Left lung (tissue), 10 donors: ENCODE data around the gene UNKL. TPM values are rescaled to one million over a fixed set of nuclear protein-coding genes. Genes with fewer than 3 reads are reported as not detected.

Source experiments
- ATAC-seq: fragments of 200-7000 bp; cut with Tn5 transposase; one replicate; pipeline ENCODE4 v1.9.1; 2020; ENCODE audit warnings: moderate library complexity
- DNase-seq, 4 donors: peaks; one replicate each; pipeline ENCODE4 v3.0.0-alpha.2; 2013 to 2020
- H3K27ac ChIP-seq, 2 donors: fragments of 200-600 bp; sonication (generic) in 1 of 2; one replicate each; pipeline versions ENCODE4 v1.5.0 to v1.8.0; 2020 to 2021
- H3K27me3 ChIP-seq, 2 donors: fragments of 200-600 bp; sonication (generic) in 1 of 2; one replicate each; pipeline versions ENCODE4 v1.5.0 to v1.8.0; 2020 to 2021
- H3K36me3 ChIP-seq, 2 donors: fragments of 200-600 bp; sonication (generic) in 1 of 2; one replicate each; pipeline versions ENCODE4 v1.5.0 to v1.8.0; 2020 to 2021
- H3K4me1 ChIP-seq, 2 donors: fragments of 200-600 bp; one replicate each; pipeline ENCODE4 v1.8.0; 2021
- H3K4me3 ChIP-seq, 2 donors: fragments of 200-600 bp; sonication (generic) in 1 of 2; one replicate each; pipeline versions ENCODE4 v1.5.0 to v1.8.0; 2020 to 2021; ENCODE audit warnings: mild to moderate bottlenecking in 1 of 2
- H3K9me3 ChIP-seq, 2 donors: fragments of 200-600 bp; sonication (generic) in 1 of 2; one replicate each; pipeline versions ENCODE4 v1.5.0 to v1.8.0; 2020 to 2021
- intact Hi-C, 2 donors: fragments of 100-400 bp; cut with DNase I; formaldehyde crosslinking; loops; one replicate each; pipeline versions ENCODE4 v1.11.2 to v1.14.2; 2022
- polyA plus RNA-seq, 6 donors: library from polyadenylated mRNA; unstranded; fragments of 120-200 nt; gene quantifications; one replicate each; pipeline ENCODE4 v1.2.1, GENCODE V29; 2013; ENCODE audit not compliant: insufficient read length in 6 of 6
- total RNA-seq, 2 donors: library from RNA; stranded (reverse); fragmentation: NEBNext Ultra II Directional; extraction: Animal tissue kit (Norgen Biotek cat#: 25700); gene quantifications; one replicate each; pipeline ENCODE4 v1.2.1, GENCODE V29; 2021
- TF ChIP-seq, protein P1 (sequence below), 2 donors: fragments of 200-600 bp; sonication (generic) in 1 of 2; IDR thresholded peaks; one replicate each; pipeline versions ENCODE4 v1.5.0 to v1.8.0; 2021; ENCODE audit warnings: antibody characterized with exemption in 2 of 2
- donor health status: DM: no; HTN: yes; CAD: no.
- donor health status: DM: no; HTN: no; CAD: no.

Gene UNKL
- total and polyA plus RNA-seq, 8 donors: 18.9 to 27.3 (median 20.8) TPM

GRCh38 chr16:1455190-1456171 is 41.0 kb upstream of the UNKL start:
- H3K27ac ChIP-seq: no peak overlapping the region
- no peaks in the 10 kb centered on the region for H3K27me3 ChIP-seq
- no peaks in the 10 kb centered on the region for H3K4me1 ChIP-seq
- H3K4me3 ChIP-seq: no peak overlapping the region
- no peaks in the 10 kb centered on the region for H3K9me3 ChIP-seq
- intact Hi-C loops: no loop called here
- H3K36me3 ChIP-seq: peaks cover 0 to 94% of the 10 kb centered on the region in 2 donors
- TF ChIP-seq, protein P1, sequence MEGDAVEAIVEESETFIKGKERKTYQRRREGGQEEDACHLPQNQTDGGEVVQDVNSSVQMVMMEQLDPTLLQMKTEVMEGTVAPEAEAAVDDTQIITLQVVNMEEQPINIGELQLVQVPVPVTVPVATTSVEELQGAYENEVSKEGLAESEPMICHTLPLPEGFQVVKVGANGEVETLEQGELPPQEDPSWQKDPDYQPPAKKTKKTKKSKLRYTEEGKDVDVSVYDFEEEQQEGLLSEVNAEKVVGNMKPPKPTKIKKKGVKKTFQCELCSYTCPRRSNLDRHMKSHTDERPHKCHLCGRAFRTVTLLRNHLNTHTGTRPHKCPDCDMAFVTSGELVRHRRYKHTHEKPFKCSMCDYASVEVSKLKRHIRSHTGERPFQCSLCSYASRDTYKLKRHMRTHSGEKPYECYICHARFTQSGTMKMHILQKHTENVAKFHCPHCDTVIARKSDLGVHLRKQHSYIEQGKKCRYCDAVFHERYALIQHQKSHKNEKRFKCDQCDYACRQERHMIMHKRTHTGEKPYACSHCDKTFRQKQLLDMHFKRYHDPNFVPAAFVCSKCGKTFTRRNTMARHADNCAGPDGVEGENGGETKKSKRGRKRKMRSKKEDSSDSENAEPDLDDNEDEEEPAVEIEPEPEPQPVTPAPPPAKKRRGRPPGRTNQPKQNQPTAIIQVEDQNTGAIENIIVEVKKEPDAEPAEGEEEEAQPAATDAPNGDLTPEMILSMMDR (IDR thresholded peaks at IDR 0.05): no peak
- ATAC-seq (no peak), DNase-seq (no peak)

GRCh38 chr16:1454561-1454960 is 40.1 kb upstream of the UNKL start:
- TF ChIP-seq, protein P1 (IDR thresholded peaks at IDR 0.05): no peak
- Histone ChIP-seq H3K27me3 (no peaks in the 10 kb centered on the region), H3K9me3 (no peaks in the 10 kb centered on the region), H3K4me1 (no peaks in the 10 kb centered on the region), H3K36me3 (peaks cover 0 to 95% of the 10 kb centered on the region in 2 donors), H3K4me3 (no peak overlapping the region), H3K27ac (no peak overlapping the region)
- intact Hi-C loops: no loop called here
- no peak for ATAC-seq
- no peak for DNase-seq

GRCh38 chr16:1453316-1453715 is 38.8 kb upstream of the UNKL start:
- Histone ChIP-seq H3K36me3 (peaks cover 0 to 100% of the 10 kb centered on the region in 2 donors), H3K4me1 (no peaks in the 10 kb centered on the region), H3K9me3 (no peaks in the 10 kb centered on the region), H3K4me3 (no peak overlapping the region), H3K27ac (no peak overlapping the region), H3K27me3 (no peaks in the 10 kb centered on the region)
- DNase-seq (no peak), ATAC-seq (no peak)
- TF ChIP-seq, protein P1 (IDR thresholded peaks at IDR 0.05): no peak
- intact Hi-C loops: no loop called here

- Histone ChIP-seq H3K27ac (no peak overlapping the region), H3K9me3 (no peaks in the 10 kb centered on the region), H3K4me3 (no peak overlapping the region), H3K36me3 (peaks cover 0 to 100% of the 10 kb centered on the region in 2 donors), H3K27me3 (no peaks in the 10 kb centered on the region), H3K4me1 (no peaks in the 10 kb centered on the region)
- no peak for DNase-seq
- intact Hi-C loops: no loop called here
- TF ChIP-seq, protein P1 (IDR thresholded peaks at IDR 0.05): no peak
- ATAC-seq: no peak
Observed at GRCh38 chr16:1452530-1452929, 38.0 kb upstream of the UNKL start.

GRCh38 chr16:1451702-1452392 is 37.3 kb upstream of the UNKL start:
- TF ChIP-seq, protein P1 (IDR thresholded peaks at IDR 0.05): no peak
- DNase-seq (no peak), ATAC-seq (no peak)
- Histone ChIP-seq H3K27me3 (no peaks in the 10 kb centered on the region), H3K4me3 (no peak overlapping the region), H3K27ac (no peak overlapping the region), H3K36me3 (peaks cover 0 to 100% of the 10 kb centered on the region in 2 donors), H3K9me3 (no peaks in the 10 kb centered on the region), H3K4me1 (no peaks in the 10 kb centered on the region)
- intact Hi-C loops: no loop called here
